ENCODE results near the gene C1QTNF1.
"Not testable (repeated sequence)": the region's sequence is repeated elsewhere in the genome, so short reads cannot be mapped to it uniquely, and the experiment has no call there.

GRCh38 chr17:79030636-79031035, 6.7 kb downstream of the C1QTNF1 start:
- TF ChIP-seq CTCF, POLR2AphosphoS5, POLR2A (IDR thresholded peaks at IDR 0.05): not testable (repeated sequence)

Data from suprapubic skin (tissue), 4 donors.